HK-2 (cell line): Measurements from ENCODE around the gene SNX9.
A peak's percentile ranks its signal among the peaks of the same experiment; 100 is the strongest.
"Not testable (repeated sequence)": the region's sequence is repeated elsewhere in the genome, so short reads cannot be mapped to it uniquely, and the experiment has no call there.

Experiments
- DNase-seq: peaks from one replicate; pipeline ENCODE4 v3.0.0-alpha.2; 2018; ENCODE audit not compliant: unreplicated experiment

The SNX9 gene

GRCh38 chr6:157927011-157927410 lies 104.0 kb downstream of the SNX9 start:
- no peak for DNase-seq

- no peak for DNase-seq
Observed at GRCh38 chr6:157928428-157928827, 105.4 kb downstream of the SNX9 start.

GRCh38 chr6:157929076-157929475 lies 106.0 kb downstream of the SNX9 start:
- no peak for DNase-seq

- no peak for DNase-seq
Observed at GRCh38 chr6:157929765-157930319, 106.8 kb downstream of the SNX9 start.

- DNase-seq = no peak
Observed at GRCh38 chr6:157935786-157936185, 112.7 kb downstream of the SNX9 start.

GRCh38 chr6:157937318-157937717 lies 114.3 kb downstream of the SNX9 start:
- no peak for DNase-seq

GRCh38 chr6:157937916-157938315 lies 114.9 kb downstream of the SNX9 start:
- DNase-seq = no peak

- not testable (repeated sequence) for DNase-seq
Observed at GRCh38 chr6:157940375-157941036, 117.5 kb downstream of the SNX9 start.

- no peak for DNase-seq
Observed at GRCh38 chr6:157941101-157941863, 118.2 kb downstream of the SNX9 start.

- no peak for DNase-seq
Observed at GRCh38 chr6:157942351-157942750, 119.3 kb downstream of the SNX9 start.

GRCh38 chr6:157943249-157943963 lies 120.4 kb downstream of the SNX9 start:
- no peak for DNase-seq

- DNase-seq = no peak
Observed at GRCh38 chr6:157943964-157944283, 120.9 kb downstream of the SNX9 start.

GRCh38 chr6:157944983-157945931 lies 122.2 kb downstream of the SNX9 start:
- no peak for DNase-seq

- DNase-seq = no peak
Observed at GRCh38 chr6:157946053-157946617, 123.1 kb downstream of the SNX9 start.

GRCh38 chr6:157946865-157947532 lies 124.0 kb downstream of the SNX9 start:
- DNase-seq = peak; percentile 13

GRCh38 chr6:157950899-157951298 lies 127.9 kb downstream of the SNX9 start:
- not testable (repeated sequence) for DNase-seq

GRCh38 chr6:157951828-157952227 lies 128.8 kb downstream of the SNX9 start:
- DNase-seq = no peak

GRCh38 chr6:157952861-157953351 lies 129.9 kb downstream of the SNX9 start:
- no peak for DNase-seq

- DNase-seq = no peak
Observed at GRCh38 chr6:157953580-157954091, 130.6 kb downstream of the SNX9 start.
